Hepatocyte (in vitro differentiated cells): ENCODE data around the gene METRN. TPM values are rescaled to one million over a fixed set of nuclear protein-coding genes. Genes with fewer than 3 reads are reported as not detected.

ENCODE experiments used
- DNase-seq: peaks from one replicate; pipeline ENCODE4 v3.0.0-alpha.2; 2016; ENCODE audit warnings: low spot score
- H2AFZ ChIP-seq: fragments of 200-600 bp; sonication (generic); 2 replicates; pipeline ENCODE4 v1.6.0; 2016; ENCODE audit warnings: antibody characterized with exemption, mild to moderate bottlenecking
- H3K27ac ChIP-seq: fragments of 200-600 bp; sonication (generic); 2 replicates; pipeline ENCODE4 v1.5.1; 2016; ENCODE audit warnings: mild to moderate bottlenecking
- H3K27me3 ChIP-seq: fragments of 200-600 bp; sonication (generic); 2 replicates; pipeline ENCODE4 v1.6.1; 2016
- H3K36me3 ChIP-seq: fragments of 200-600 bp; sonication (generic); replicated peaks from 2 replicates; pipeline ENCODE4 v1.5.1; 2016; ENCODE audit warnings: low read depth; ENCODE audit not compliant: insufficient read depth
- H3K4me1 ChIP-seq: fragments of 200-600 bp; sonication (generic); 2 replicates; pipeline ENCODE4 v1.5.1; 2016; ENCODE audit warnings: mild to moderate bottlenecking, moderate library complexity; ENCODE audit not compliant: insufficient read depth
- H3K4me2 ChIP-seq: fragments of 200-600 bp; sonication (generic); 2 replicates; pipeline ENCODE4 v1.6.0; 2016
- H3K4me3 ChIP-seq: fragments of 200-600 bp; sonication (generic); 2 replicates; pipeline ENCODE4 v1.5.1; 2016; ENCODE audit warnings: mild to moderate bottlenecking
- H3K79me2 ChIP-seq: fragments of 200-600 bp; sonication (generic); 2 replicates; pipeline ENCODE4 v1.6.0; 2017; ENCODE audit warnings: mild to moderate bottlenecking
- H3K9me2 ChIP-seq: fragments of 200-600 bp; sonication (generic); replicated peaks from 2 replicates; pipeline ENCODE4 v1.6.0; 2017; ENCODE audit warnings: mild to moderate bottlenecking; ENCODE audit not compliant: insufficient read depth
- H3K9me3 ChIP-seq: fragments of 200-600 bp; sonication (generic); 2 replicates; pipeline ENCODE4 v1.5.1; 2016; ENCODE audit warnings: low read depth, mild to moderate bottlenecking
- H4K20me1 ChIP-seq: fragments of 200-600 bp; sonication (generic); 2 replicates; pipeline ENCODE4 v1.6.0; 2016; ENCODE audit warnings: mild to moderate bottlenecking; ENCODE audit not compliant: insufficient read depth, poor library complexity, severe bottlenecking
- CTCF ChIP-seq: fragments of 200-600 bp; sonication (generic); IDR thresholded peaks from 2 replicates; pipeline ENCODE4 v1.5.1; 2016; ENCODE audit warnings: antibody characterized with exemption, mild to moderate bottlenecking; ENCODE audit not compliant: poor library complexity
- EZH2 ChIP-seq: fragments of 200-600 bp; sonication (generic); IDR thresholded peaks from 2 replicates; pipeline ENCODE4 v1.6.1; 2016; ENCODE audit warnings: antibody characterized with exemption, mild to moderate bottlenecking, borderline replicate concordance
- EZH2phosphoT487 ChIP-seq: fragments of 200-600 bp; sonication (generic); IDR thresholded peaks from one replicate; pipeline ENCODE4 v1.6.1; 2018; ENCODE audit warnings: antibody characterized with exemption, mild to moderate bottlenecking, low read depth, moderate library complexity; ENCODE audit not compliant: unreplicated experiment, severe bottlenecking
- WGBS: methylation state at CpG from one replicate; pipeline ENCODE4 v1.1.6; 2016; ENCODE audit warnings: low lambda C conversion rate; ENCODE audit errors: missing lambda C conversion rate; 5-methylcytosine and 5-hydroxymethylcytosine counted together
- polyA plus RNA-seq: library from polyadenylated mRNA; unstranded; fragments of >200 nt; fragmentation: Nextera tagmentation; extraction: Ambion mirVana; gene quantifications from 2 replicates; pipeline ENCODE4 v1.2.1, GENCODE V29; 2016
- total RNA-seq: library from RNA; depleted of rRNA; stranded (reverse); fragments of >200 nt; gene quantifications from 2 replicates; pipeline ENCODE4 v1.2.3, GENCODE V29; 2014

Gene METRN
- total and polyA plus RNA-seq, 2 experiments from 2014 or later: 22.7 to 68.1 TPM

- TF ChIP-seq CTCF (no peak), EZH2 (no peak), EZH2phosphoT487 (no peak)
- WGBS: 87% methylated on average over 18 of the region's 22 CpGs
- no peaks in the 10 kb centered on the region for H3K9me3 ChIP-seq
- H4K20me1 ChIP-seq: no peaks in the 10 kb centered on the region
- H2AFZ ChIP-seq: no peak overlapping the region
- no peak overlapping the region for H3K4me2 ChIP-seq
- no peak overlapping the region for H3K27ac ChIP-seq
- no peaks in the 10 kb centered on the region for H3K36me3 ChIP-seq
- no peaks in the 10 kb centered on the region for H3K9me2 ChIP-seq
- no peaks in the 10 kb centered on the region for H3K79me2 ChIP-seq
- peaks cover 7% of the 10 kb centered on the region for H3K4me1 ChIP-seq
- DNase-seq: no peak
- H3K27me3 ChIP-seq: no peaks in the 10 kb centered on the region
- H3K4me3 ChIP-seq: no peak overlapping the region
Measured at GRCh38 chr16:761625-762513, 47.0 kb downstream of the METRN start.

- Histone ChIP-seq H3K36me3 (no peaks in the 10 kb centered on the region), H3K4me2 (no peak overlapping the region), H4K20me1 (no peaks in the 10 kb centered on the region), H3K27ac (no peak overlapping the region), H3K27me3 (no peaks in the 10 kb centered on the region), H3K4me3 (no peak overlapping the region), H3K4me1 (peaks cover 7% of the 10 kb centered on the region), H3K9me2 (no peaks in the 10 kb centered on the region), H3K9me3 (no peaks in the 10 kb centered on the region), H3K79me2 (no peaks in the 10 kb centered on the region), H2AFZ (no peak overlapping the region)
- TF ChIP-seq EZH2 (no peak), EZH2phosphoT487 (no peak), CTCF (no peak)
- 93% methylated on average over 17 of the region's 17 CpGs for WGBS
- DNase-seq: no peak
Measured at GRCh38 chr16:762595-763268, 47.8 kb downstream of the METRN start.

- no peak for DNase-seq
- H3K36me3 ChIP-seq: no peaks in the 10 kb centered on the region
- H4K20me1 ChIP-seq: no peaks in the 10 kb centered on the region
- H3K27me3 ChIP-seq: no peaks in the 10 kb centered on the region
- H3K9me3 ChIP-seq: no peaks in the 10 kb centered on the region
- WGBS: 90% methylated on average over 11 of the region's 21 CpGs
- H3K4me2 ChIP-seq: no peak overlapping the region
- no peak overlapping the region for H2AFZ ChIP-seq
- no peaks in the 10 kb centered on the region for H3K9me2 ChIP-seq
- peaks cover 7% of the 10 kb centered on the region for H3K4me1 ChIP-seq
- no peaks in the 10 kb centered on the region for H3K79me2 ChIP-seq
- H3K4me3 ChIP-seq: no peak overlapping the region
- H3K27ac ChIP-seq: no peak overlapping the region
- TF ChIP-seq EZH2phosphoT487 (no peak), CTCF (no peak), EZH2 (no peak)
Measured at GRCh38 chr16:763369-764183, 48.7 kb downstream of the METRN start.
